ENCODE measurements around the gene RRAGA. TPM values are rescaled to one million over a fixed set of nuclear protein-coding genes. Genes with fewer than 3 reads are reported as not detected.

RRAGA gene
- total RNA-seq, 1 experiment from 2014 or later, result 56.4 TPM

GRCh38 chr9:19074836-19075235 lies 25.6 kb downstream of the RRAGA start:
- Histone ChIP-seq H3K4me2 (ENCODE audit: insufficient read depth, insufficient read length, low read length) (no peak overlapping the region), H2BK5ac (ENCODE audit: insufficient read length, low read length) (no peak overlapping the region), H3K18ac (ENCODE audit: insufficient read length, low read depth, low read length) (no peak overlapping the region), H3K14ac (ENCODE audit: insufficient read depth, low read length) (no peak overlapping the region), H3K9me3 (ENCODE audit: control insufficient read depth, low read depth, low read length) (no peaks in the 10 kb centered on the region), H2BK15ac (ENCODE audit: low read depth, low read length) (no peak overlapping the region), H3K27me3 (ENCODE audit: insufficient read depth, low read length) (no peaks in the 10 kb centered on the region), H3T11ph (ENCODE audit: low read length) (no peak overlapping the region), H3K9ac (ENCODE audit: extremely low read depth, insufficient read length, low read length) (no peak overlapping the region), H3K27ac (ENCODE audit: insufficient read length, low read depth, low read length) (no peak overlapping the region), H2BK20ac (ENCODE audit: low read depth, low read length, poor library complexity, severe bottlenecking) (no peak overlapping the region), H3K4me1 (ENCODE audit: insufficient read depth, low read length) (no peaks in the 10 kb centered on the region), H3K4ac (ENCODE audit: low read depth, low read length) (no peak overlapping the region), H3K79me1 (ENCODE audit: insufficient read depth, low read depth, low read length, poor library complexity, severe bottlenecking) (no peaks in the 10 kb centered on the region), H3K23me2 (ENCODE audit: insufficient read length, low read depth, low read length, poor library complexity, severe bottlenecking) (no peaks in the 10 kb centered on the region), H4K20me1 (ENCODE audit: control insufficient read depth, insufficient read depth, insufficient read length) (no peaks in the 10 kb centered on the region), H4K5ac (ENCODE audit: insufficient read length, low read depth, low read length) (no peak overlapping the region), H3K56ac (ENCODE audit: insufficient read length, low read depth, low read length) (no peak overlapping the region), H3K79me2 (ENCODE audit: insufficient read depth, low read length) (no peaks in the 10 kb centered on the region), H4K8ac (replicated peaks; ENCODE audit: insufficient read length, low read depth, low read length) (no peak overlapping the region), H2AFZ (ENCODE audit: low read length) (no peak overlapping the region), H4K91ac (ENCODE audit: insufficient read length, low read depth, low read length) (no peak overlapping the region), H2BK120ac (ENCODE audit: low read depth, low read length, poor library complexity, severe bottlenecking) (no peak overlapping the region), H2BK12ac (ENCODE audit: insufficient read length, low read depth, low read length) (no peak overlapping the region), H3K23ac (ENCODE audit: insufficient read length, low read depth, low read length) (no peak overlapping the region), H2AK5ac (ENCODE audit: insufficient read length, low read length) (no peak overlapping the region)
- no peak overlapping the region for H3K27ac Mint-ChIP-seq
- H3K36me3 Mint-ChIP-seq (ENCODE audit: insufficient read depth in 1 of 3, low read depth in 3 of 3), result peaks cover 29 to 79% (median 71%) of the 10 kb centered on the region in 3 experiments; a peak in 6 of 7 replicates
- H3K9me3 Mint-ChIP-seq, result no peaks in the 10 kb centered on the region
- TF ChIP-seq, protein P1, sequence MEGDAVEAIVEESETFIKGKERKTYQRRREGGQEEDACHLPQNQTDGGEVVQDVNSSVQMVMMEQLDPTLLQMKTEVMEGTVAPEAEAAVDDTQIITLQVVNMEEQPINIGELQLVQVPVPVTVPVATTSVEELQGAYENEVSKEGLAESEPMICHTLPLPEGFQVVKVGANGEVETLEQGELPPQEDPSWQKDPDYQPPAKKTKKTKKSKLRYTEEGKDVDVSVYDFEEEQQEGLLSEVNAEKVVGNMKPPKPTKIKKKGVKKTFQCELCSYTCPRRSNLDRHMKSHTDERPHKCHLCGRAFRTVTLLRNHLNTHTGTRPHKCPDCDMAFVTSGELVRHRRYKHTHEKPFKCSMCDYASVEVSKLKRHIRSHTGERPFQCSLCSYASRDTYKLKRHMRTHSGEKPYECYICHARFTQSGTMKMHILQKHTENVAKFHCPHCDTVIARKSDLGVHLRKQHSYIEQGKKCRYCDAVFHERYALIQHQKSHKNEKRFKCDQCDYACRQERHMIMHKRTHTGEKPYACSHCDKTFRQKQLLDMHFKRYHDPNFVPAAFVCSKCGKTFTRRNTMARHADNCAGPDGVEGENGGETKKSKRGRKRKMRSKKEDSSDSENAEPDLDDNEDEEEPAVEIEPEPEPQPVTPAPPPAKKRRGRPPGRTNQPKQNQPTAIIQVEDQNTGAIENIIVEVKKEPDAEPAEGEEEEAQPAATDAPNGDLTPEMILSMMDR (conservative IDR thresholded peaks at IDR 0.05), result no peak
- H3K4me3 Mint-ChIP-seq, result no peak overlapping the region
- no CpG with 5 or more reads among the region's 1 CpG for WGBS (ENCODE audit: extremely low coverage, insufficient read length, low lambda C conversion rate)
- DNase-seq, result no peak
- H3K27me3 Mint-ChIP-seq (ENCODE audit: low read depth), result no peaks in the 10 kb centered on the region
- H3K4me1 Mint-ChIP-seq, result no peaks in the 10 kb centered on the region

Data from H9 (cell line).